ENCODE measurements around the gene IGF2BP2. TPM values are rescaled to one million over a fixed set of nuclear protein-coding genes. Genes with fewer than 3 reads are reported as not detected.

The IGF2BP2 gene
- total and polyA plus RNA-seq, 2 of the 8 experiments (the other 6 are each of a cell fraction or from before 2014, with no cell fraction given), result 7.4 to 121 TPM

DNA sequence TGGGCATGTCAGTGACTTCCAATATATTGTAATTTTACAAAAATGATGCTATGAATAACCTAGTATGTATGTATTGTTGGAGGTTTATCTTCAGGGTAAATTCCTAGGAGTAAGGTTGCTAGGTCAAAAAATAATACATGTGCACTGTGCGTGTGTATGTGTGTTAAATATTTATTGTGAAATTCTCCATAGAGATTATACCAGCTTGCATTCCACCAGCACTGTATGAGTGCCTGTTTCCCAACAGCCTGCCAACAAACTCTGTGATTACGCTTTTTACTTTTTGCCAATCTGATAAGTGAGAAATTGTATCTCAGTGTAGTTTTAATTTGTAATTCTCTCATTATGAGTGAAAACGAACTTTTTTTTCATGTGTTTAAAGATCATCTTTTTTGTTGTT lies 12.6 kb upstream of the IGF2BP2 start:
- H3K18ac ChIP-seq (ENCODE audit: extremely low read depth, low read length), result no peak overlapping the region
- H4K91ac ChIP-seq (replicated peaks; ENCODE audit: insufficient read length, low read length), result no peak overlapping the region
- H4K5ac ChIP-seq (ENCODE audit: insufficient read length, low read depth, low read length), result no peak overlapping the region
- no peak overlapping the region for H3K23ac ChIP-seq (ENCODE audit: insufficient read length)
- no peaks in the 10 kb centered on the region for H3K79me2 ChIP-seq (ENCODE audit: control insufficient read depth in 1 of 2, insufficient read depth in 2 of 2, low read length in 2 of 2)
- no peak overlapping the region for H3K27ac ChIP-seq (ENCODE audit: low read depth, low read length)
- no peak overlapping the region for H3K4me3 ChIP-seq (ENCODE audit: extremely low read depth in 1 of 4, insufficient read depth in 2 of 4, low read depth in 3 of 4, low read length in 4 of 4)
- H3K9me3 ChIP-seq (ENCODE audit: insufficient read depth in 2 of 2, low read depth in 1 of 2, low read length in 1 of 2), result peaks cover under 1 to 4% of the 10 kb centered on the region in 2 experiments; a peak in 3 of 4 replicates
- H2BK120ac ChIP-seq (replicated peaks; ENCODE audit: low read depth, low read length), result no peak overlapping the region
- H4K20me1 ChIP-seq (replicated peaks in 1 of 2; ENCODE audit: control insufficient read depth in 1 of 2, insufficient read depth in 2 of 2, low read length in 2 of 2), result no peaks in the 10 kb centered on the region
- CTCF ChIA-PET (ENCODE audit: partially characterized antibody), result no interaction called here
- no peak overlapping the region for H3K56ac ChIP-seq (replicated peaks; ENCODE audit: insufficient read length, low read depth, low read length)
- no peak overlapping the region for H2AK5ac ChIP-seq (ENCODE audit: low read depth, low read length)
- H2BK5ac ChIP-seq (ENCODE audit: low read depth, low read length), result no peak overlapping the region
- H3K27me3 ChIP-seq (replicated peaks in 1 of 4; ENCODE audit: control insufficient read depth in 3 of 4, extremely low read depth in 1 of 4, insufficient read depth in 3 of 4, low read length in 3 of 4), result no peaks in the 10 kb centered on the region
- no peak overlapping the region for H3K14ac ChIP-seq (ENCODE audit: insufficient read length)
- no peak overlapping the region for H2AFZ ChIP-seq (ENCODE audit: low read length)
- H3K79me1 ChIP-seq (ENCODE audit: low read depth, low read length), result no peaks in the 10 kb centered on the region
- H2BK20ac ChIP-seq (ENCODE audit: low read length), result no peak overlapping the region
- no peak for FAIRE-seq
- H3K23me2 ChIP-seq (ENCODE audit: low read depth, low read length), result no peaks in the 10 kb centered on the region
- WGBS, 2 experiments (ENCODE audit: extremely low coverage in 1 of 2, insufficient coverage in 1 of 2, insufficient read length in 1 of 2, insufficient replicate concordance in 2 of 2, low coverage in 1 of 2, low lambda C conversion rate in 2 of 2, missing lambda C conversion rate in 1 of 2), result 90% methylated on average over 3 of the region's 3 CpGs; no CpG with 5 or more reads in 1 of the 2 experiments
- no peak overlapping the region for H2BK15ac ChIP-seq (ENCODE audit: low read length)
- no peak overlapping the region for H3K4ac ChIP-seq (replicated peaks; ENCODE audit: insufficient read length, low read depth, low read length)
- POLR2A ChIA-PET (ENCODE audit: partially characterized antibody), result interaction anchor here (1.2 kb wide), 1 partner anchor 13 kb away, joined by 3 read pairs; the partner anchor contains the start of gene IGF2BP2
- H3K36me3 ChIP-seq (ENCODE audit: control insufficient read depth in 2 of 4, insufficient read depth in 4 of 4, low read length in 3 of 4), result no peaks in the 10 kb centered on the region
- DNase-seq (ENCODE audit: low read depth in 1 of 2, low spot score in 2 of 2), result no peak
- H2BK12ac ChIP-seq (ENCODE audit: low read depth, low read length), result no peak overlapping the region
- no peak overlapping the region for H3K4me2 ChIP-seq (ENCODE audit: insufficient read depth in 1 of 2, low read depth in 2 of 2, low read length in 2 of 2)
- no peaks in the 10 kb centered on the region for H3K4me1 ChIP-seq (replicated peaks in 1 of 4; ENCODE audit: control insufficient read depth in 3 of 4, insufficient read depth in 4 of 4, low read length in 3 of 4)
- no peak overlapping the region for H3K9ac ChIP-seq (replicated peaks in 1 of 4; ENCODE audit: extremely low read depth in 1 of 4, low read depth in 3 of 4, low read length in 3 of 4)
- no peak overlapping the region for H4K8ac ChIP-seq (ENCODE audit: extremely low read depth, insufficient read depth, low read length)
- no peak for TF ChIP-seq SIRT6 (IDR thresholded peaks at IDR 0.05; ENCODE audit: low read length)
- no peak for TF ChIP-seq EGR1 (IDR thresholded peaks at IDR 0.05; ENCODE audit: borderline replicate concordance, low read depth, low read length)
- no peak for TF ChIP-seq NANOG (IDR thresholded peaks at IDR 0.05; ENCODE audit: insufficient read depth, low read depth, low read length, poor library complexity, severe bottlenecking)
- no peak for TF ChIP-seq ZNF274 (IDR thresholded peaks at IDR 0.05; ENCODE audit: borderline replicate concordance, extremely low read depth, low read length)
- no peak for TF ChIP-seq POLR2AphosphoS5 (IDR thresholded peaks at IDR 0.05; ENCODE audit: low read depth, low read length)
- TF ChIP-seq JUN (IDR thresholded peaks at IDR 0.05; ENCODE audit: low read depth, low read length), result no peak
- TF ChIP-seq CTBP2 (IDR thresholded peaks at IDR 0.05; ENCODE audit: borderline replicate concordance, insufficient read depth, insufficient read length, low read length), result no peak
- no peak for TF ChIP-seq PHF8 (conservative IDR thresholded peaks at IDR 0.05; ENCODE audit: low read depth, low read length)
- TF ChIP-seq, protein P1, sequence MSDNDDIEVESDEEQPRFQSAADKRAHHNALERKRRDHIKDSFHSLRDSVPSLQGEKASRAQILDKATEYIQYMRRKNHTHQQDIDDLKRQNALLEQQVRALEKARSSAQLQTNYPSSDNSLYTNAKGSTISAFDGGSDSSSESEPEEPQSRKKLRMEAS (IDR thresholded peaks at IDR 0.05), result no peak
- no peak for TF ChIP-seq SAP30 (IDR thresholded peaks at IDR 0.05; ENCODE audit: insufficient read depth, insufficient replicate concordance, low read length)
- no peak for TF ChIP-seq BCL11A (IDR thresholded peaks at IDR 0.05; ENCODE audit: low read depth in 2 of 2, low read length in 2 of 2)
- TF ChIP-seq CBX5 (IDR thresholded peaks at IDR 0.05; ENCODE audit: low read depth, low read length), result no peak
- TF ChIP-seq CEBPB (IDR thresholded peaks at IDR 0.05; ENCODE audit: low read depth, low read length), result no peak
- no peak for TF ChIP-seq RBBP5 (IDR thresholded peaks at IDR 0.05; ENCODE audit: borderline replicate concordance, low read depth, low read length)
- no peak for TF ChIP-seq POLR2A (IDR thresholded peaks at IDR 0.05; ENCODE audit: control extremely low read depth in 1 of 2, low read depth in 2 of 2, low read length in 2 of 2)

Measured in H1 (cell line).